ENCODE results near the gene GNG12.

DNA sequence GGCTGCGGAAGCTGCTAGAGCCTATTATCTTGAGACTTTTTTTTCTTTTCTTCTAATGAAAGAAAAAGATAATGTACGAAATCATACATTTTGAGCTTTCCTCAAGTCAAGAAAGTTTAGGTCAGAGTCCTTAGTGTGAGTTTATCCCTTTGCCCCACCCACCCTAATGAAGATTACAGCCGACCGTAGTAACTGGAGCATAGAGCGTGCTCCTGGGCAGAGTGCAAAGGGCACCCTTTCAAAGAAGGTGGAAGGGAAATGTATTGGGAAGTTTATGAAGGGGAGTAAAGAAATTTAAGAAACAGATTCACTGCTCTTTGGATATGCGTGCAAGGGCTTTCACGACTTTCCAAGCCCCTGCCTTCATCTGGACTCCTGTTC, 17.2 kb downstream of the GNG12 start:
- TF ChIP-seq GATA1 (IDR thresholded peaks at IDR 0.05; ENCODE audit: low read depth, low read length) (no peak), POLR2A (IDR thresholded peaks at IDR 0.05; ENCODE audit: low read length) (no peak)

All from erythroblast (primary cell).